NCI-H345 treated with DMSO at 0.1 percent for 48 hours (cell line): ENCODE measurements around the gene RALGAPA2.
A peak's percentile ranks its signal among the peaks of the same experiment; 100 is the strongest.

Experiments used
- DNase-seq: peaks from one replicate; lab custom pipeline; 2025; ENCODE audit not compliant: unreplicated experiment; lab: John Stamatoyannopoulos, UW

RALGAPA2 gene

DNA sequence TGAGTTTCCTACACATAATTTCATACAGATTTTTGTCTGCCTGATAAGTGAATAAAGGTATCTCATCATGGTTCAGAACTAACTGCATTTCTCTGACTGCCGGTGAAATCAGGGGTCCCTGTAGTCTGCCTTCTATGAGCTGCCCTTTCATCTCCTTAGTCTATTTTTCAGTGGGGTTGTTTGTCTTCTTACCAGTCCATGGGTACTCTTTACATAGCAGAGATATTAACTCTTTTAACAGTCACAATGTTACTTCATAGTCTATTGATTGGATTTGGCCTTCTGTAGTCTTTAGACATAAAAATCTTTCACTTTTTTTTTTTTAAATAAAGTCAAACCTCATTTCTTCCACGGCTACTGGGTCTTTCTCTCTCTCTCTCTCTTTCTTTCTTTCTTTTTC lies 79.8 kb downstream of the RALGAPA2 start:
- DNase-seq = no peak

DNA sequence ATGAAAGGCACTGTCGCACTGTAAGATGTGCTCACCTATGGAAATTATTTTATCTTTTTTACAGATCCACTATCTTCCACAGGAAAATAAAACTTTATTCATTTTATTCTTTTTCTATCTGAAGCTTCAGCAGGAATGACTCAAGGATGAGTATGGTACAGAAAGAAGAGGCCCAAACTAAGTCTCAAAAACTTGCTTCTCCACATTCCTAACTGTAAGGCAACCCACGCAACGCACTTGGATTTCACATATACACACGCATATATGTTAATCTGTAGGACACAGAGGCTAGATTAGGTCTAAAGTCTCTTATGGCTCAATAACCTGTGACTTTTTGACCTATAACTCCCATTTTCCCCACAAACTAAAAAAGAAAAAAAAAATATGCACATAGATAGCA lies 81.9 kb downstream of the RALGAPA2 start:
- no peak for DNase-seq

DNA sequence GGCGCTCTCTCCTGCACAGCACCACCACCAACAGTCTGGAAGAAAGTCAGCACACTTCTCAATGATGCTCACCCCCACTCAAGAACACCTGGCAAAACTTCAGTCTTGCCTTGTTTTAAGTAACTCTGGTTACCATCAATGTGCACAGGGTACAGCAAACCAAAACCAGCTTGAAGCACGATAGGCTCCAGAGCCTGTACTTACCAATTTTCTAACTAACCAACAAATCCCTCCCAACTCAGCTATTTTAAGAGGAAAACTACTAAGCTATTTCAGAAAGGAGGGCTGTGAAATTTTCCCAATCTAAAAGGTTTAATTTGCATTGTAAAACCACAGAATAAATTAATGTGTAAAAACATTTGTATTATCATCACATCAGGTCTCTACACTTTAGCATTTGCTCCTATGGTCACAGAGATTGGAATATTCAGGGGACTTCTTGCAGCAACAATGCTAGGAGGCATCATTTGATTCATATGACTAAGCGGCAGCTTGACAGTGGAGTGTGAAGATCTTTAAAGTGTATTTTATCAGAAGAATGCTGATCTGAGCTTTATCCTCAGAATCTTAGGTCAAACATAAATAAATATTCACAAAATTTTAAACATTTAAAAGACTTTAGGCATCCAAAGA lies 82.8 kb downstream of the RALGAPA2 start:
- DNase-seq = no peak

DNA sequence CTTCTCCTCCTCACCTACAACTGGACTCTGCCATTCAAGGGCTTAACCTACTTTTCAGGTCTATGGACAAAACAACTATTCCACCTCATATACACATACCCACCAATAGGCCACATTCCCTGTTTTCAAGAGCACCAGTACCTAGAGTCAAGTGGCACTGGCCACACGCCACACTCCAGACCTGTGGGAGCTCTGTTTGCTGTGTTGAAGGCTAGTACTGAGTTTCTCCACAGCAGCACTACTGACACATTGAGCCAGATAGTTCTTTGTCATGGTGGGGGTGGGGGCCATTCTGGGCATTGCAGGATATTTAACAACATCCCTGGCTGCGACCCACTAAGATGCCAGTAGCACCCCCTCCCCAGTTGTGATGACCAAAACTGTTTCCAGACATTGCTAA lies 84.1 kb downstream of the RALGAPA2 start:
- DNase-seq = no peak

DNA sequence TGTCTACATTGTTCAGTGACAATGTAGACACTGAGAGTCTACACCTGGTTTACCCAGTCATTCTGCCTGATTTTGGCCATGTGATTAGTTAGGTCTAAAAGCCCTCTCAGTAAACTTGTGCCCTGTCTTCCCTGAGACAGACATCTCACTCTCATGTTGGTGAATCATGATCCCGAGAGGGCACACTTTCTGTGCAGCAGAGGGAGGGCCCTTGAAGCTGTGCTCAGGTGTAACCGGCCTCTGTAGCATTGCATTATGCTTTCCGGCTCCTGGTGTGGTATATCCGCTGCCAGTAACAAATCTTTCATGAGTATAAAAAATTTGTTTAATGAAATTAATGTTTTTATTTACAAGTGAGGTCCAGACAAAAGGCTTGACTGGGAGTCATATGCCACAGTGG lies 85.0 kb downstream of the RALGAPA2 start:
- no peak for DNase-seq

DNA sequence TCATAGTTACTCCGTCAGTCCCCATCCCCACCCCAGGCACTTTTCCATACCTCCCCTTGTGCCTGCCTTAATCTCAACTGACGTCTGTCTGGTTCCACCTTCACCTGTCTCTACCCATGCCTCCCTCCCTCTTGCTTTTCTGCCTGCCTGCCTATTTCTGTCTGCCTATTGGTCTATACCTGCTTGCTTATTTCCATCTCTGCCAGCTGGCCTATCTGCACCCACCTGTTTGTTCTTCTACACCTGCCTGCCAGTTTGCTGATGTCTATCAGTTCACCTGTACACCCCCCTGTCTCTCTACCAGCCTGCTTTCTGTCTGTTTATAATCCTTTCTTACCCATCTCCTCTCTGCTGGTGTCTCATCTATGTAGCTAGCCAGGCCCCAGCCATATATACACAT lies 87.5 kb downstream of the RALGAPA2 start:
- DNase-seq = no peak

DNA sequence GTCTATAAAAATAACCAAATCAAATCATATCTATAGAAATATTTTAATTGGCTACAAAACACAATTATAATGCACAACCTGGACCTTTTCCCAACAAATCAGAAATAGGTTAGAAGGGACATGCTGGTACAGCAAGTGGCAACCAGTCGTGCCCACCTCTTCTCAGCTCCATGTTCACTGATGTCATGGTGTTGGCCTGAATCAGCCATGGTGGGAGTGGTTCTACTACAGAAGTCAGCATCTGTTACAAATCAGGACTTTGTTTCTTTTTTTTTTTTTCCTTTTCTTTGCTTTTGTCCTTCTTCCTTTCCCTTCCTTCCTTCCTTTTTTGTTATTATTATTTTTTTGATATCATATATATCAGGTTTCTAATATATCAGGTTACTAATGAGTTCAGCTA lies 91.2 kb downstream of the RALGAPA2 start:
- no peak for DNase-seq

DNA sequence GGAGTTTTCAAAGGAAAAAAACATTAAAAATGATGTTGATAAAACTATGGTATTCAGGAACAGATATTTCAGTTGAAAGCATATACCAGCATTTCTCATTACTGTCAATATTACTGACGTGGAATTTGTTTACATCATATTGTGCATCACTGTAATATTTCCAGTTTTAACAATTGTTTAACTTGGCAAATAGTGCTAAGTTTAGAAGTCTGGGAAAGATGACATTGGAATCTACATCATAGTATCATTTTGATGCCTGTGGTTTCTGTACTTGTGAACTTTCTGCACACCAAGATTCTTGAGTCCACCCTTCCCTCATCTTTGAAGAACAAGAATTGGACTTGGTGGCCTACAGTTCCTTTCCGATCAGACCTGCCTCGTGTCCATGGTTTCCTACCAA lies 98.1 kb downstream of the RALGAPA2 start:
- no peak for DNase-seq

DNA sequence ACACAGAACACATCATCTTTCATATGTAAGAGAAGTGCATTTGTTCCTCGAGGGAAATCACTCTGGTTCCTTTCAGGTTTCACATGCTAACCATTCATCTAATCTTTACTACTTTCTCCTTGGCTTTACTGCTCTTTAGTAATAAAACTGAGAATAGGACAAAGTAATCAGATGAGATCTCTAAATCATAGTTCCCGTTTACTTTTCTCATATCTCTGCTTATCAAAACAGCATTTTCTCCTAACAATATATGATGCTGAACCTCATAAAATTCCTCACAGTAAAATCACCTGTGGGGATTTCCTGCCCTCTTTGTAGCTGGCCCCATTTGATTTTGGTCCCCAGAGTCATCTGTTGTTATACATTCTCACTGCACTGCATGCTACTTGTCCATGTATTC lies 100.2 kb downstream of the RALGAPA2 start:
- DNase-seq = no peak

DNA sequence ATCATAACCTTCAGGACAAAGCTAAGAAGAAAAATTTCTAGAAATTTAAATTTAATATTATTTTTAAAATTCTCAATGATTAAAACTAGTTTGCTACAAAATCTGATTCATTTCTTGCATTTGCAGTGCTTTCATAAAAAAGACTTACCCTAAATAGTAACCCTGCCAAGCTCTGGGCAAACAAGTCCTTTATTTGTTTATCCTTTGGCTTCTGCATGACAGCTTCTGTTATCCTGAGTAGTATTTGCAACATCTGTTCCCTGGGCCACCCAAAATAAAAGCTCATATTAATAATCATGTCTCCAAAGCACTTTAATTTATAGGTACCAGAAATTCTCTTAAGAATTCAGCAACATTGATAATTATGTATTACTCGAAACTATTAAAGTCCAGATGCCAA lies 101.3 kb downstream of the RALGAPA2 start:
- DNase-seq = no peak

DNA sequence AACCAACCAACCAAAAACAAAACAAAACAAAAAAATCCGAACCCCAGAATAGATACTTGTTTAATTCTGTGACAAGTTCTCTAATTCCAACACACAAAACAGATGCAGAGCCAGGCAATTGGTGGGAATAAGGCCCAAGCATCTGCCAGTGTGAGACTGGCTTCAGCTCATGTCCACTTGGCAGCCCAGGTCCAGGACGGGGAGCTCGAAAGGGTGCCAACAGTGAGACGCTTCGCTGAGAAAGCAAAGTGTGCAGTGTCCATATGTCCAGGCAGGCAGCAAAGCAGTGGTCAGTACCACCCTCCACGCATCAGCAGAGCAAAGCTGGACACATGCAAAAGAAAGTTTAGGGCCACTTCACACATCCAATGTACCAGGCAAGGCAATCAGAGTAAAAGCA lies 102.9 kb downstream of the RALGAPA2 start:
- DNase-seq = no peak

DNA sequence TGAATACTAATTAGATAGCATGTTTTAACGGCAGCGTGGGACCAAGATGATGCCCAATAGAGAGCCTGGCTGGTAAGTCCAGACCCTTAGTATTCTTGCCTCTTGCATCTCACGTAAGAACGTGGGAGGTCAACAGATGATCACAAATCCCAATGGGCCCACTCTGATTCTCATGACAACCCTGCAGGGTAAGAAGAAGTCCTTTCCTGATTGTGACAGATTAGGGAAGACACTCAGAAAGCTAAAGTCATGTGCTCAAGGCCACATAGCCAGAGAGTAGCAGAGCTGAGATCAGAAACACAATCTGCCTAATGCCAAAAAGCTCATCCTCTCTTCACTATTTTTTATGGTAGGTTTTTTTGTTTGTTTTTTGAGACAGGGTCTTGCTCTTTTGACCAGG lies 103.8 kb downstream of the RALGAPA2 start:
- no peak for DNase-seq

DNA sequence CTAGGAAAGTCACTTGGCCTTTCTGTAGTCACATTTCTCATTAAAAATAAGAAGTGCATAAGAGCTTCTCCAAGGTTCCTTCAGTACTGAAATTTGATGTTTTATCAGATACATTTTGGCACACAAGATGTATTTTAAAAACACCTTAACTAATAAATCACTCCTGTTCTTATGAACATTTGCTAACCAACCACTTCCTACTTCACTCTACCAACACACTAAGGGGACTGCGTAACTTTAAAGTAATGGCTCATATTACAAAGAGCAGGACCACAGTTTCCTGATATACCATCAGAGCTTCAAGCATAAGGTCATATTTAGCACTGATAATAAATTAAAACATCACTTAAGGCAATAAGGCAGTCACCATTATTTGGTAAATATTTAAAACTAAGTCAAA lies 104.4 kb downstream of the RALGAPA2 start:
- no peak for DNase-seq

DNA sequence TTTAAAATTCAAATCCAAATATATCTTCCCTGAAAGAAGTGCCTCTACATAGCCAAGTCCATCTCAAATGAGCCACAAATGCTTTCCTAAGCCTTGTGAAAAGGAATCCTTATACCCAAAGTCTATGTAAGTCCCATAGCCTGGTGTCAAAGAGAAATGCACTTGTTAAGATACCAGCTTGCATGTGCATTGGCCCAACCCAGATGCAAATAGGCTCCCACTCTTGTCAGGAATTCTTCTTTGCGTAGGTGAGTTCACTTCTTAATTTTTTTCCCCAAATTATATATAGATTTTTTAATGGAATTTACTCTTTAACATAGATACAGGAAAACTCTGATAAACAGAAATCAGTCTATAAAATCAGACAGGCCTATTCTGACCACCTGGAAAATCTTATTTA lies 105.6 kb downstream of the RALGAPA2 start:
- DNase-seq = no peak

DNA sequence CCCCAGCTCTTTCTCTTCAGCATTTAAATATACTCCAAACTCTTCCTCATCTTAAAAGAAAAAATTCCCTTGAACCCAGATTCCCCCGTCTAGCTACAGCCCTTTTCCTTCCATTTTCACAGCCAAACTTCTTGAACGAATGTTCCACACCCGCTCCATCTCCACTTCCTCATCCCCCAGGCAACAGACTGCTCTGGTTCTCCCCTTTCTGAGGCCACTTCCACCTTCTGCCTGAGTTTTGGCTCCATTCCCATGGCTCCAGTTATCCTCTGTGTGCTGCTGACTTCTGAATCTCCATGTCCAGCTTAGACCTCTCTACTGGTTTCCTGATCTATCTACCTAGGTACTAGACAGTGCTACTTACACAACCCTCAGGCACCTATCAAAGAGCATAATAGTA lies 106.4 kb downstream of the RALGAPA2 start:
- DNase-seq = no peak

DNA sequence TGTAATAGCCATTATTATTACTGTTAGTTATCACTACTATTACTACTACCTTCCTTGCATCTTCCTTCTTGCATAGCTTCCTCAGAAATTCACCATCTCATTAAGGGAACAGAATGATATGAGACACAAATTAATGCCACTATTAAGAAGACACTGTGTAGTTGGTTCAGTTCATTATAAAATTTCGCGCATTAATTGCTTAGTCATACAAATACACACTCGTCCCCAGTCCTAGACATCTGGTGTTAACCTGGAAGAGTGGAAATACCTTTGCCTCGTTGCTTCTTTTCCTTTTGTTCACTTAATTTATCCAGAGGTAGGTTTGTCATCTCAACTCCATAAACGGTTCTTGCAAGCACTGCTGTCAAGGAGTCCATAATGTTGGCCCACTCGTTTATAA lies 107.5 kb downstream of the RALGAPA2 start:
- DNase-seq = no peak

DNA sequence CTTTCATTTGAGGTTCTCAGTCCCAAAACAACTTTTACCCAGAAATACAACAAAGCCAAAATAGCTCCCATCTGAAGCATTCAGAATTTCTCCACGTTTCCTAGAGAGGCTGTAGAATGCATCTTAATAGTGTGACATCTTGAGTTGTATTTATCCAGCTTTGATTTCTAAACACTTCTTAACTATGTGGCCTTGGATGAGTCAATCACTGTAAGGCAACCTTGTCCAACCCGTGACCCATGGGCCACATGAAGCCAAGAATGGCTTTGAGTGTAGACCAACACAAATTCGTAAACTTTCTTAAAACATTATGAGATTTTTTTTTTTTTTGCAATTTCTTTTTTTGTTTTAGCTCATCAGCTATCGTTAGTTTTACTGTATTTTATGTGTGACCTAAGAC lies 108.1 kb downstream of the RALGAPA2 start:
- no peak for DNase-seq

DNA sequence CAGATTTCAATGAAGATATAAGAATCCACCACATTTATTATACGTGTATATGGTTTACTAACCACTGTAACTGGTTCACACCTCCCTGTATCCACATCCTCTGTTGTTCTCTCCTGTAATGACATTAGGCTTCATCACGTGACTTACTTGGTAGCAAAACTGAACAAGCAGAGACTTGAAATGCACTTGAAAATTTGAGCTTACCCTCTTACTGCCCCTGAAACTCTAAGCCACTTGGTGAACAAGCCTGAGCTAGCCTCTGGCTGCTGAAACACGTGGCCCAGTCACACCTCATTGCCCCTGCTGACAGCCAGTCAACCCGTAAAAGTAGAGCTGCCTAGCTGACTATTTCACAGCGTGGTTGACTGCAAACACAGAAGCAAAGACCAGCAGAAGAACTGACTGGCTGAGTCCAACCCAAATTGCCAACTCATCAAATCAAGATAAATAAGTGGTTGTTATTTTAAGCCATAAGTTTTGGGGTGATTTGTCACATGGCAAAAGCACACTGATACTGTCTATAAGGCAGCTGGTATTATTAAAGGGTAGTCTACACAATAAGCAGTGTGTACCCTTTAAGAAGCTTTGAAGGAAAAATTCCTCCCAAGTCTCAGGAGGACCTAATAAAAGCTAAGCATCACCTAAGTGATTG lies 109.0 kb downstream of the RALGAPA2 start:
- DNase-seq = peak; percentile 99

DNA sequence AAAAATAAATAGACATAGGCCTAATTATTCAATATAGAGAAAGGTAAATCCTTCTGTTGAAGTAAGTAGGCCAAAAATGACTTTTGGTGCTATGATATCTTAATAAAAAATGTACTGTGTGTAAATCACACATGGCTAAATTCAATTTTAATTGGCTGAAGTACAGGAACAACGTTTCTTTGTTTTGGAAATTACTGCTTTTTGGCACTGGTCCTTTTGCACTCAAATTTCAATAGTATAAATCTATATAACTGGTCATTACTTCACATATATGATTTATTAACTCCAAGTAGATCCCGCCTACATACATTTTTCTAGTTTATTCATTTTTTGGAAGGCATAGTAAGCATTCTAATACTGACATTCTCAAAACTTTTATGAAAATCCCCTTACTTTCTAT lies 114.5 kb downstream of the RALGAPA2 start:
- DNase-seq = no peak

DNA sequence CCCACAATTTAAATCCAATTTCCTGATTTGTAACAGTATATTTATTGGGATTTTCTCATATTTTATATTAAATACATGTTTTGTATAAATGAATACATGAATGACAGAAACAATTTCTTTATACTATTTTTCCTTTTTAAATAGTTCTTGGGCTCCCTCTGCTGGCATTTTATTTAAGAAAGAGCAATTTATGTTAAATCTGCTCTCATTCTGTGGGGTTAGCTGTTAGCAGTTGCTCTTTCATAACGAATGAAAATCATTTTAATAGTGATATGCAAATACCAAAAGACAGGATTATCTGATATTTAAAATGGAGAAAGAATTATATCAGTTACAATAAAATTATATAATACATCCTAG lies 118.3 kb downstream of the RALGAPA2 start:
- DNase-seq = peak; percentile 5

DNA sequence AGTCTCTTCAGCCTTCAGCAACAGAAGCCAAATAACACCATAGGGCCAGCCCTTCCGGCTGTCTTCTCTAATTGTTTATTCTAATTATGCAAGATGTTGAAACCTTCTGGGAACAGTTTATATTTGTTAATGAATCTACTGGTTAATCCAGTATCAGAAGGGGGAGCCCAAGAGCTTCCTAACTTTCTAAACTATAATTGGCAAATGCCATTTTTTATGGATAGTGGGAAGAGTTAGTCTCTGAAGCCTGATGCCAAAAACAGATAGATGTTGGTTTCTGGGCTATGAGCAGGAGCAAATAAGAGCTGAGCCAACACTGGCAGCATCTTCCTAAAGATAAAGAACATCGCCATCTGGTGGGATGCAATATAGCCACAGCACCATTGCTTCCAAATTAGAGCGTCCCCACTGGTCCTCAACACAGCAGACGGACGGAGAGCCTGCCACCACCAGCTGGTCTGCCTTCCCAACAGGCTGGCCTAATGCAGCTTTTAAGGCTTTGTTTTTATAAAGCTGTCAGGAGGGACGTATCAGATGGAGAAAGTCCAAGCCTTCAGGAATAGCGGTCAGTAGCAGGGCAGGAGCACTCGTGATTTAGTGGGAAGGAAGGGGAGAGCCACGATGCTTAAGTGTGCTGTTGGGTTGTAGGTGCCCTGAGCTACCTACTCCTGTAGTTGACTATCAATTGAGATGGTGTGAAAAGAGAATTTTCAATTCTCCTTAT lies 118.8 kb downstream of the RALGAPA2 start:
- peak; percentile 18 for DNase-seq

DNA sequence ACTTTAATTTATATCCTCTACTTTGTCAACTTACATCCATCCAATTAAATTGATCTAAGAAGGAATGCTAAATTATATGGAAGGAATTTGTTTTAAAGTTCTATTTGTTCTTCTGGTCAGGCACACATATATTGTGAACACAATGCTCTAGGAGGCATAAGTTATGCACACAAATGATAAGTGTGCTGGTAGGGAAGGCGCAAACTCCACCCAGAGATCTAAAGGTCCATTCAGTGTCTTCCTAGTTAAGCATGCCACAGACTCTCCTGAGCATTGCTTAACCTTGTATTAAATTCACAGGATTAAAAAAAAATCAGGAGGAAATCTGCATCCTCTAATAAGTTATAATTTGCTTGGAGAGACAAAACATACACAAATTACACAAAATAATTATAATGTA lies 127.3 kb downstream of the RALGAPA2 start:
- DNase-seq = no peak

DNA sequence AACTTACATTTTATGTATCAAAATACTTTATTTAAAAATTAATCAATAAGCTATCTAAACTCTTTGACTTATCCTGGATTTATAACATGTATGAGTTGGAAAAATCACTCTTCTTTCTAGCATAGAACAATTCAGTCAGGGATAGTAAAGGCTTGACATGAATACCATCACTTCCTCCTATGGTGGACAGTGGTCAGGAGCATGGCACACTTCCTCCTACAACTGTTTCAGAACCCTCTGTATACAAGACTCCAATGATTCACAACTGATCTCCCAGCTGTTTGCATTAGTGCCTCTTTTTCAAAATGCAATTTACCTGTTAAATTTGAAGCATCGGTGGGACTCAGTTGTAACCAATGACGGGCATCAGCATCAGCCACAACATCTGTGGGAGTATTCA lies 129.7 kb downstream of the RALGAPA2 start:
- DNase-seq = no peak
